Activated CD8-positive, alpha-beta memory T cell treated with anti-CD3 and anti-CD28 coated beads for 48 hours (primary cell): ENCODE measurements around the gene ASCL3.
"Not testable (repeated sequence)": the region's sequence is repeated elsewhere in the genome, so short reads cannot be mapped to it uniquely, and the experiment has no call there.

Source experiments
- DNase-seq, 3 experiments: peaks; one replicate each; pipeline ENCODE4 v3.0.0-alpha.2; 2020; ENCODE audit warnings: low read depth in 2 of 3, low spot score in 2 of 3

The ASCL3 gene

DNA sequence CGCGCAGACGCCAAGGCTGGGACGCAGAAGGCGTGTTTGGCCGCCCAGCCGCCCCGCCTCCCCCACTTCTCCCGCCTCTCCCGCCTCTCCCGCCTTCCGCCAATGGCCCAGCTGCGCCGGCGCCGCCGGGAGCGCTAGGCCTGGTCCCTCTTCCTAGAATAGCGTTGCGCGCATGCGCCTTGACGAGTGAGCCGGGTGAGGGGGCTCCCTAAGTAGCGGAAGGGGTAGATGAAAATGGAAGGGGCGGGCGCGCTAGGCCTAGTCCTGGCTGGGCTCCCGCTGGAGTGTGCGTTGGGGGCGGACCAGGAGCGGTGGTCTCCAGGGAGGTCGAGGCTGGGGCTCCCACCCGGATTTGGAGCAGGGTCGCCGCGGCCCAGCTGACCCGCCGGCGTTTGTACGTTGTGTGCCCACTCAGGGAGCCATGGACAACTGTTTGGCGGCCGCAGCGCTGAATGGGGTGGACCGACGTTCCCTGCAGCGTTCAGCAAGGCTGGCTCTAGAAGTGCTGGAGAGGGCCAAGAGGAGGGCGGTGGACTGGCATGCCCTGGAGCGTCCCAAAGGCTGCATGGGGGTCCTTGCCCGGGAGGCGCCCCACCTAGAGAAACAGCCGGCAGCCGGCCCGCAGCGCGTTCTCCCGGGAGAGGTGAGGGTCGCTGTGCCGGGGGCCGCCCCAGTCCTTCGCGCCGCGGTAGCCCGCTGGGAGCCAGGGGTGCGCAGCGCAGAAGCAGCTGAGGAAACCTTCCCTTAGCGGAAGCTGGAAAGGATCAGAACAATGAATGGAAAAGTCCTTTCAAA is 31.6 kb downstream of the ASCL3 start, which contains the start of gene AKIP1:
Gene AKIP1 (plus strand): TSS at position 161 of the 795 bp plus-strand sequence. CDS start 261 bp downstream, at position 422.
- DNase-seq, result peak; percentile 72 to 86 (median 73)

DNA sequence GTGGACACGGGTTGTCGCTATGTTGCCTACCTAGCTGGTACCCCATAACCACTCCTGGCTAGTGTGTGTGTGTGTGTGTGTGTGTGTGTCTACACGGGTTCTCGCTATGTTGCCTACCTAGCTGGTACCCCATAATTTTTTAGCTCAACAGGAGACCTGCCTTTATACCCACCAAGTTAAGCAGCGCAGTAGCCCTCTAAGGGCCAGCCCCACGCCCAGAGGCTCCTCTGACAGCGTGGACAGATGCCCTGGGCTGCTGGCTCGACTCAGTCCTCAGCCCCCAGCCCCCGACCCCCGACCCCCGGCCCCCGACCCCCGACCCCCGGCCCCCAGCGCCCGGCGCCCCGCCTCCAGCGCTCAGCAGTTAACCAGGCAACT is 32.2 kb downstream of the ASCL3 start:
- DNase-seq, result no peak

DNA sequence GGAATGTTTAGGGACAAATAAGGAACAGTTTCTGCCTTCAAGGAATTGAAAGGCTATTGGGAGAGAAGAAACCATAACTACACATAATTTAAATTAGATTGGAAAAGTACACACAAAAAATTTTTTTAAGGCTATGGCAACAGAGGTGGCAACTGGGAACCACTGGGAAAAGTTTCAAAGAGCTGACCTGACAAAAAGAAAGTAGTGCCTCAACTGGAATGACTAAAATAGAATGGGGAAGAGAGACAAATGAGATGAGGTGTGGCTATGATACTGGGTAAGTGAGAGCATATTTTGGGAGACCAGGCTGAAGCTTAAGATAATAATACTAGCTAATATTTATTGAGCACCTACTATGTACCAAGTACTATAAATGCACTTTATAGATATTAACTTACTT is 34.7 kb downstream of the ASCL3 start:
- no peak for DNase-seq

DNA sequence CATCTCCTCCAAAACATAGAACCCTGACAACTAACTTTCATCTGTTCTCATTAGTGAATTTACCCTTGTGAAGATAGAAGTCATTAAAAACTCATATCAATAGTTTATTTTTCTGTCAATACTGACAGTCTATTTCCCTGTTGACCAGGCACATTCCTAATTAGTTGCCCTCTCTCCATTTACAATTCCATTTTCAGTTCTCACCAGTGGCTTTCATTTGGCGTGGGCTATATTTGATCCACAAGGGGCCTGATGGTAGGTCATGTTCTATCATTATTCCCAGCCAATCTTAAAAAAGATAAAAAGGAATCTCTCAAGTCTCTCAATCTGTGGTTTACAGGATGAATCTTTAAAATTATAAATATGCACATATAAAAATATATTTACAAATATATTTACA is 35.7 kb downstream of the ASCL3 start:
- DNase-seq, result no peak

DNA sequence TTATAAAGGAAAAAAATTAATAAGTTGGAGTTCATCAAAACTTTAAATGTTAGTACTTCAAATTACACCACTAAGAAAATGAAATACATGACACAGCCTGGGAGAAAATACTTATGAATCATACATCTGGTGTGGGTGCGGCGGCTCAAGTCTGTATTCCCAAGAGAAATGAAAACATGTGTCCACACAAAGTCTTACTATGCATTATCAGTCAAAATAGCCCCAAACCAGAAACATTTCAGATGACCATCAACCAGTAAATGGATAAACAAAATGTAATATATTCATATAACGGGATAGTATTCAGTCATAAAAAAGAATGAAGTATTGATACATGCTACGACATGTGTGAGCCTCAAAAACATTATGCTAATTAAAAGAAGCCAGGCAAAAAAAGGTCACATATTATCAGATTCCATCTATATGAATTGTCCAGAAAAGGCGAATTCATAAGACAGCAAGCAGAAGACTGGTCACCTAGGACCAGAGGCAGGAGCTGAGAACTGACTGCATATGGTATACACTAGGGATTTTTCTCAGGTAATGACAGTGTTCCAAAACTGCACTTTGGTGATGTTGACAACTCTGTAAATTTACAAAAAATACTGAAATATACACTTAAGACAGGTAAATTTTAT is 37.2 kb downstream of the ASCL3 start:
- DNase-seq, result no peak

DNA sequence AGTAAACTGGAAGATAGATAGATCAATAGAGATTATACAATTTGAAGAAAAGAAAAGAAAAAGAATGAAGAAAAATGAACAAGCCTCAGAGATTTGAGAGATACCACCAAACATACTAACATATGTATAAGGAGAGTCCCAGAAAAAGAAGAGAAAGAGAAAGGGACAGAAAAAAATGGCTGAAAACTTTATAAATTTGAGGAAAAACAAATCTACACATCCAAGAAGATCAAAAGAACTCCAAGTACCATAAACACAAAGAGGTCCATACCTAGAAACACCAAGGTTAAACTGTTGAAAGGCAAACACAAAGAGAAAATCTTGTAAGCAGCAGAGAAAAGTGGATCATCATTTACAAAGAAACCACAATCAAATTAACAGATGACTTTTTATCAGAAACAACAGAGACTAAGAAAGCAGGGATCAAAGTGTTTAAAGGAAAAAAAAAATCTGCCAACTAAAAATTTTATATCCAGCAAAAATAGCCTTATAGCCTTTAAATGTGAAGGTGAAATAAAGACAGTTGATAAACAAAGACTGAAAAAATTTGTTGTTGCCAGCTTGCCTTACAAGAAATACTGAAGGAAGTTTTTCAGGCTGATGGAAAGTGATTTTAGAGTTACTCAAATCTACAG is 43.6 kb downstream of the ASCL3 start:
- no peak for DNase-seq

DNA sequence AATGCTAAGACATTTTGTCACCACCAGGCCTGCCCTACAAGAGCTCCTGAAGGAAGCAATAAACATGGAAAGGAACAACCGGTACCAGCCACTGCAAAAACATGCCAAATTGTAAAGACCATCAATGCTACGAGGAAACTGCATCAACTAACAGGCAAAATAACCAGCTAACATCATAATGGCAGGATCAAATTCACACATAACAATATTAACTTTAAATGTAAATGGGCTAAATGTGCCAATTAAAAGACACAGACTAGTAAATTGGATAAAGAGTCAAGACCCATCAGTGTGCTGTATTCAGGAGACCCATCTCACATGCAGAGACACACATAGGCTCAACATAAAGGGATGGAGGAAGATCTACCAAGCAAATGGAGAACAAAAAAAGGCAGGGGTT is 51.6 kb downstream of the ASCL3 start:
- DNase-seq, result not testable (repeated sequence)
